Right lobe of liver (tissue), 4 donors: ENCODE data around the gene NKX2-3.

Experiments used
- POLR2A ChIP-seq: fragments of 450-650 bp; IDR thresholded peaks from one replicate; pipeline ENCODE4 v1.6.1; 2017; ENCODE audit warnings: antibody characterized with exemption, mild to moderate bottlenecking
- TF ChIP-seq, protein P1 (sequence below), 4 donors: fragments of 200-600 bp in 3 of 4; fragments of 450-650 bp in 1 of 4; IDR thresholded peaks; one replicate each; pipeline versions ENCODE4 v1.5.1 to v1.8.0; 2016 to 2022; ENCODE audit warnings: antibody characterized with exemption in 4 of 4, mild to moderate bottlenecking in 2 of 4
- donor health status: DM: no; HTN: no; CAD: no.
- donor health status: DM: no; HTN: no; CAD: no.
- donor health status: DM: no; HTN: yes; CAD: no.

DNA sequence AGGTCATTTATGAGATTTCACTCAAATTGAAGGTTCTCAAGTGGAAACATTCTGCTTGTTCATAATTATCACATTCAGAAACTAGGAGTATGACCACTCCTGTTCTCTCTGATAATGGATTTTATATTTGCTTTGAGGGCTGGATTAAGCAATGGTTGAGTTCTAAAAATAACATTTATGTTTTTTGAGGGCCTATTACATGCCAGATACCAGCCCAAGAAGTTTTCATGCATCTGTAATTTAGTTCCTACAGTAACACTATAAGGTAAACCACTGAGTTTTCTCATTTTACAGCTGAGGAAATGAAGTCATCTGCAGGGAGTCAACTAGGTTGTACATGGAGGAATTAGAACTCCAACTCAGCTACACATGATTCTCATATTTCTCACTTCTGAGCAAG is 25.5 kb upstream of the NKX2-3 start:
- TF ChIP-seq, protein P1, sequence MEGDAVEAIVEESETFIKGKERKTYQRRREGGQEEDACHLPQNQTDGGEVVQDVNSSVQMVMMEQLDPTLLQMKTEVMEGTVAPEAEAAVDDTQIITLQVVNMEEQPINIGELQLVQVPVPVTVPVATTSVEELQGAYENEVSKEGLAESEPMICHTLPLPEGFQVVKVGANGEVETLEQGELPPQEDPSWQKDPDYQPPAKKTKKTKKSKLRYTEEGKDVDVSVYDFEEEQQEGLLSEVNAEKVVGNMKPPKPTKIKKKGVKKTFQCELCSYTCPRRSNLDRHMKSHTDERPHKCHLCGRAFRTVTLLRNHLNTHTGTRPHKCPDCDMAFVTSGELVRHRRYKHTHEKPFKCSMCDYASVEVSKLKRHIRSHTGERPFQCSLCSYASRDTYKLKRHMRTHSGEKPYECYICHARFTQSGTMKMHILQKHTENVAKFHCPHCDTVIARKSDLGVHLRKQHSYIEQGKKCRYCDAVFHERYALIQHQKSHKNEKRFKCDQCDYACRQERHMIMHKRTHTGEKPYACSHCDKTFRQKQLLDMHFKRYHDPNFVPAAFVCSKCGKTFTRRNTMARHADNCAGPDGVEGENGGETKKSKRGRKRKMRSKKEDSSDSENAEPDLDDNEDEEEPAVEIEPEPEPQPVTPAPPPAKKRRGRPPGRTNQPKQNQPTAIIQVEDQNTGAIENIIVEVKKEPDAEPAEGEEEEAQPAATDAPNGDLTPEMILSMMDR (IDR thresholded peaks at IDR 0.05) = no peak
- no peak for TF ChIP-seq POLR2A
